ENCODE results near the gene AKT2.

Gene AKT2

GRCh38 chr19:40280608-40281221 is 4.4 kb downstream of the AKT2 start:
- H3K36me3 ChIP-seq (ENCODE audit: control insufficient read depth, low read depth, low read length): no peaks in the 10 kb centered on the region
- H3K9me3 ChIP-seq (ENCODE audit: control insufficient read depth, low read depth, low read length): no peaks in the 10 kb centered on the region
- peaks cover 7% of the 10 kb centered on the region for H3K4me1 ChIP-seq (ENCODE audit: control insufficient read depth, low read depth, low read length)
- no peak overlapping the region for H3K9ac ChIP-seq (ENCODE audit: low read length)
- no peaks in the 10 kb centered on the region for H3K27me3 ChIP-seq (ENCODE audit: control insufficient read depth, insufficient read depth, low read length)
- no peak overlapping the region for H3K27ac ChIP-seq (ENCODE audit: low read length)
- no peak overlapping the region for H3K4me3 ChIP-seq (ENCODE audit: low read length)

- Histone ChIP-seq H3K9ac (ENCODE audit: low read length) (no peak overlapping the region), H3K27me3 (ENCODE audit: control insufficient read depth, insufficient read depth, low read length) (no peaks in the 10 kb centered on the region), H3K9me3 (ENCODE audit: control insufficient read depth, low read depth, low read length) (no peaks in the 10 kb centered on the region), H3K4me3 (ENCODE audit: low read length) (no peak overlapping the region), H3K36me3 (ENCODE audit: control insufficient read depth, low read depth, low read length) (no peaks in the 10 kb centered on the region), H3K27ac (ENCODE audit: low read length) (no peak overlapping the region), H3K4me1 (ENCODE audit: control insufficient read depth, low read depth, low read length) (peaks cover 6% of the 10 kb centered on the region)
Observed at GRCh38 chr19:40279761-40280607, 5.2 kb downstream of the AKT2 start.

- H3K9ac ChIP-seq (ENCODE audit: low read length): no peak overlapping the region
- H3K4me1 ChIP-seq (ENCODE audit: control insufficient read depth, low read depth, low read length): peaks cover 6% of the 10 kb centered on the region
- H3K4me3 ChIP-seq (ENCODE audit: low read length): no peak overlapping the region
- H3K36me3 ChIP-seq (ENCODE audit: control insufficient read depth, low read depth, low read length): no peaks in the 10 kb centered on the region
- H3K27ac ChIP-seq (ENCODE audit: low read length): no peak overlapping the region
- H3K27me3 ChIP-seq (ENCODE audit: control insufficient read depth, insufficient read depth, low read length): no peaks in the 10 kb centered on the region
- no peaks in the 10 kb centered on the region for H3K9me3 ChIP-seq (ENCODE audit: control insufficient read depth, low read depth, low read length)
Observed at GRCh38 chr19:40279120-40279551, 6.0 kb downstream of the AKT2 start.

- no peak overlapping the region for H3K9ac ChIP-seq (ENCODE audit: low read length)
- no peaks in the 10 kb centered on the region for H3K4me1 ChIP-seq (ENCODE audit: control insufficient read depth, low read depth, low read length)
- H3K36me3 ChIP-seq (ENCODE audit: control insufficient read depth, low read depth, low read length): no peaks in the 10 kb centered on the region
- H3K4me3 ChIP-seq (ENCODE audit: low read length): no peak overlapping the region
- no peak overlapping the region for H3K27ac ChIP-seq (ENCODE audit: low read length)
- no peaks in the 10 kb centered on the region for H3K9me3 ChIP-seq (ENCODE audit: control insufficient read depth, low read depth, low read length)
- H3K27me3 ChIP-seq (ENCODE audit: control insufficient read depth, insufficient read depth, low read length): no peaks in the 10 kb centered on the region
Observed at GRCh38 chr19:40278361-40279035, 6.6 kb downstream of the AKT2 start.

- Histone ChIP-seq H3K9me3 (ENCODE audit: control insufficient read depth, low read depth, low read length) (no peaks in the 10 kb centered on the region), H3K27me3 (ENCODE audit: control insufficient read depth, insufficient read depth, low read length) (no peaks in the 10 kb centered on the region), H3K4me1 (ENCODE audit: control insufficient read depth, low read depth, low read length) (no peaks in the 10 kb centered on the region), H3K36me3 (ENCODE audit: control insufficient read depth, low read depth, low read length) (peaks cover 2% of the 10 kb centered on the region), H3K27ac (ENCODE audit: low read length) (no peak overlapping the region), H3K4me3 (ENCODE audit: low read length) (no peak overlapping the region), H3K9ac (ENCODE audit: low read length) (no peak overlapping the region)
Observed at GRCh38 chr19:40277356-40278059, 7.6 kb downstream of the AKT2 start.

GRCh38 chr19:40274585-40275544 is 10.3 kb downstream of the AKT2 start:
- Histone ChIP-seq H3K36me3 (ENCODE audit: control insufficient read depth, low read depth, low read length) (peaks cover 5% of the 10 kb centered on the region), H3K9me3 (ENCODE audit: control insufficient read depth, low read depth, low read length) (no peaks in the 10 kb centered on the region), H3K27me3 (ENCODE audit: control insufficient read depth, insufficient read depth, low read length) (no peaks in the 10 kb centered on the region), H3K4me1 (ENCODE audit: control insufficient read depth, low read depth, low read length) (no peaks in the 10 kb centered on the region), H3K4me3 (ENCODE audit: low read length) (no peak overlapping the region), H3K27ac (ENCODE audit: low read length) (no peak overlapping the region), H3K9ac (ENCODE audit: low read length) (no peak overlapping the region)

GRCh38 chr19:40273469-40274360 is 11.4 kb downstream of the AKT2 start:
- Histone ChIP-seq H3K27ac (ENCODE audit: low read length) (no peak overlapping the region), H3K36me3 (ENCODE audit: control insufficient read depth, low read depth, low read length) (peaks cover 5% of the 10 kb centered on the region), H3K4me3 (ENCODE audit: low read length) (no peak overlapping the region), H3K9me3 (ENCODE audit: control insufficient read depth, low read depth, low read length) (no peaks in the 10 kb centered on the region), H3K27me3 (ENCODE audit: control insufficient read depth, insufficient read depth, low read length) (no peaks in the 10 kb centered on the region), H3K9ac (ENCODE audit: low read length) (no peak overlapping the region), H3K4me1 (ENCODE audit: control insufficient read depth, low read depth, low read length) (no peaks in the 10 kb centered on the region)

- H3K4me1 ChIP-seq (ENCODE audit: control insufficient read depth, low read depth, low read length): no peaks in the 10 kb centered on the region
- H3K4me3 ChIP-seq (ENCODE audit: low read length): no peak overlapping the region
- H3K9me3 ChIP-seq (ENCODE audit: control insufficient read depth, low read depth, low read length): no peaks in the 10 kb centered on the region
- no peak overlapping the region for H3K27ac ChIP-seq (ENCODE audit: low read length)
- H3K27me3 ChIP-seq (ENCODE audit: control insufficient read depth, insufficient read depth, low read length): no peaks in the 10 kb centered on the region
- H3K36me3 ChIP-seq (ENCODE audit: control insufficient read depth, low read depth, low read length): peaks cover 5% of the 10 kb centered on the region
- no peak overlapping the region for H3K9ac ChIP-seq (ENCODE audit: low read length)
Observed at GRCh38 chr19:40272261-40272660, 12.9 kb downstream of the AKT2 start.

- Histone ChIP-seq H3K27ac (ENCODE audit: low read length) (no peak overlapping the region), H3K9me3 (ENCODE audit: control insufficient read depth, low read depth, low read length) (no peaks in the 10 kb centered on the region), H3K36me3 (ENCODE audit: control insufficient read depth, low read depth, low read length) (peaks cover 5% of the 10 kb centered on the region), H3K27me3 (ENCODE audit: control insufficient read depth, insufficient read depth, low read length) (no peaks in the 10 kb centered on the region), H3K4me3 (ENCODE audit: low read length) (no peak overlapping the region), H3K9ac (ENCODE audit: low read length) (no peak overlapping the region), H3K4me1 (ENCODE audit: control insufficient read depth, low read depth, low read length) (no peaks in the 10 kb centered on the region)
Observed at GRCh38 chr19:40271706-40272105, 13.4 kb downstream of the AKT2 start.
